GM10248 (cell line): ENCODE measurements around the gene YARS1.
A peak's percentile ranks its signal among the peaks of the same experiment; 100 is the strongest.

Experiments
- CTCF ChIA-PET: fragments of 300-600 bp; sonication (Branson Sonifier 250); formaldehyde crosslinking; extraction: SDS; loops from one replicate; lab custom pipeline; 2021; ENCODE audit warnings: antibody characterized with exemption; lab: Yijun Ruan, JAX
- POLR2A ChIA-PET: fragments of 350-650 bp; sonication (Branson Sonifier 250); formaldehyde crosslinking; extraction: SDS; loops from one replicate; lab custom pipeline; 2020; ENCODE audit warnings: antibody characterized with exemption; lab: Yijun Ruan, JAX
- DNase-seq: peaks from one replicate; pipeline ENCODE4 v3.0.0; 2012; ENCODE audit errors: extremely low spot score
- TF ChIP-seq, protein P1 (sequence below): IDR thresholded peaks from 2 replicates; pipeline ENCODE4 v1.5.1; 2012; ENCODE audit warnings: mild to moderate bottlenecking, low read depth; ENCODE audit errors: extremely low read depth, missing control alignments, control extremely low read depth

The YARS1 gene

DNA sequence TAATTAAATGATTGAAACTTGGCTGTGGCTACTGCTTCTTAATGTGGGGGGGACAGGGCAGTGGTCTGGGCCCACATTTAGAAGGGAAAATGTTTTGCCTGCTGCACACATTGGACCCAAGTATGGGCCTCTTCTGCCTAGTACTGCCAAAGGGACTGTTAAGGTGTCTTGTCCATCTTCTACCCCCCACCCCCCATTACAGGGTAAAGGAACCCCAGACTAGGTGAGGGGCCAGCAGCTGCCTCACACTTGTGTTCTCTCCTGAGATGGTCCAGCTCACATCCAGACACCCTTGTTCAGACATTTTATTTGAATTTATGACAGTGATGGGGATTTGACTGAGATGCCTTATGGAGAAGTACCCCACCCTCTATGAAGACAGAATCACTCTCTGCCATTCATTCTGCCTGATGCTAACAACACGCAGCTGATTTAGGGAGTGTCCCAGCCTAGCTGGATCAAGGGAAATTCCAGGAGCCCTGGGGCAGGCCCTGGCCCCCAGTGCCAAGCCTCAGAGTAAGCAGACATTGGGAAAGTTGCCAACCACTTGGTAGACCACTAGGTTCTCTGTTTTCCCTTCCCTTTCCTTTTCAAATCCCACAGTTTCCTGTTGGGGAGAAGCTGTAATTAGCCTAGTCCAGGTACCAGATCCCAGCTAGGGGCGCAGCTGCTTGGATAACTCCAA lies 42.1 kb downstream of the YARS1 start:
- no peak for DNase-seq
- ChIA-PET CTCF (interaction anchor here (0.7 to 9.6 kb wide), 17 partner anchors 8 to 374 kb away, joined by 3 to 104 read pairs (median 9); no protein-coding TSS in a partner anchor), POLR2A (interaction anchor here (0.7 to 1.0 kb wide), 2 partner anchors 42 to 350 kb away, joined by 3 read pairs; partner anchors contain the start of gene YARS1)
- TF ChIP-seq, protein P1, sequence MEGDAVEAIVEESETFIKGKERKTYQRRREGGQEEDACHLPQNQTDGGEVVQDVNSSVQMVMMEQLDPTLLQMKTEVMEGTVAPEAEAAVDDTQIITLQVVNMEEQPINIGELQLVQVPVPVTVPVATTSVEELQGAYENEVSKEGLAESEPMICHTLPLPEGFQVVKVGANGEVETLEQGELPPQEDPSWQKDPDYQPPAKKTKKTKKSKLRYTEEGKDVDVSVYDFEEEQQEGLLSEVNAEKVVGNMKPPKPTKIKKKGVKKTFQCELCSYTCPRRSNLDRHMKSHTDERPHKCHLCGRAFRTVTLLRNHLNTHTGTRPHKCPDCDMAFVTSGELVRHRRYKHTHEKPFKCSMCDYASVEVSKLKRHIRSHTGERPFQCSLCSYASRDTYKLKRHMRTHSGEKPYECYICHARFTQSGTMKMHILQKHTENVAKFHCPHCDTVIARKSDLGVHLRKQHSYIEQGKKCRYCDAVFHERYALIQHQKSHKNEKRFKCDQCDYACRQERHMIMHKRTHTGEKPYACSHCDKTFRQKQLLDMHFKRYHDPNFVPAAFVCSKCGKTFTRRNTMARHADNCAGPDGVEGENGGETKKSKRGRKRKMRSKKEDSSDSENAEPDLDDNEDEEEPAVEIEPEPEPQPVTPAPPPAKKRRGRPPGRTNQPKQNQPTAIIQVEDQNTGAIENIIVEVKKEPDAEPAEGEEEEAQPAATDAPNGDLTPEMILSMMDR: no peak

DNA sequence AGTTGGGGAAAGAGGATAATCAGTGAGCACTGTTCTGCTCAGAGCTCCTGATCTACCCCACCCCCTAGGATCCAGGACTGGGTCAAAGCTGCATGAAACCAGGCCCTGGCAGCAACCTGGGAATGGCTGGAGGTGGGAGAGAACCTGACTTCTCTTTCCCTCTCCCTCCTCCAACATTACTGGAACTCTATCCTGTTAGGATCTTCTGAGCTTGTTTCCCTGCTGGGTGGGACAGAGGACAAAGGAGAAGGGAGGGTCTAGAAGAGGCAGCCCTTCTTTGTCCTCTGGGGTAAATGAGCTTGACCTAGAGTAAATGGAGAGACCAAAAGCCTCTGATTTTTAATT lies 42.7 kb downstream of the YARS1 start:
- TF ChIP-seq, protein P1: no peak
- ChIA-PET POLR2A (interaction anchor here (0.7 kb wide), 1 partner anchor 350 kb away, joined by 3 read pairs; no protein-coding TSS in a partner anchor), CTCF (interaction anchor here (0.7 to 9.6 kb wide), 20 partner anchors 9 to 373 kb away, joined by 3 to 104 read pairs (median 12); no protein-coding TSS in a partner anchor)
- no peak for DNase-seq

GRCh38 chr1:32773764-32774463 lies 43.2 kb downstream of the YARS1 start:
- ChIA-PET POLR2A (interaction anchor here (0.7 kb wide), 1 partner anchor 349 kb away, joined by 3 read pairs; no protein-coding TSS in a partner anchor), CTCF (interaction anchor here (0.6 to 9.6 kb wide), 33 partner anchors 9 to 380 kb away, joined by 3 to 104 read pairs (median 6); partner anchors contain the start of gene BSDC1)
- TF ChIP-seq, protein P1: no peak
- DNase-seq: no peak

GRCh38 chr1:32773018-32773763 lies 44.0 kb downstream of the YARS1 start:
- DNase-seq: peak; percentile 89
- TF ChIP-seq, protein P1: peak; percentile 95
- POLR2A ChIA-PET: interaction anchor here (0.7 to 1.0 kb wide), 3 partner anchors 11 to 914 kb away, joined by 3 to 6 read pairs (median 4); no protein-coding TSS in a partner anchor
- CTCF ChIA-PET: interaction anchor here (0.6 to 9.6 kb wide), 45 partner anchors 10 to 387 kb away, joined by 3 to 104 read pairs (median 5); partner anchors contain the start of genes BSDC1, S100PBP and YARS1

DNA sequence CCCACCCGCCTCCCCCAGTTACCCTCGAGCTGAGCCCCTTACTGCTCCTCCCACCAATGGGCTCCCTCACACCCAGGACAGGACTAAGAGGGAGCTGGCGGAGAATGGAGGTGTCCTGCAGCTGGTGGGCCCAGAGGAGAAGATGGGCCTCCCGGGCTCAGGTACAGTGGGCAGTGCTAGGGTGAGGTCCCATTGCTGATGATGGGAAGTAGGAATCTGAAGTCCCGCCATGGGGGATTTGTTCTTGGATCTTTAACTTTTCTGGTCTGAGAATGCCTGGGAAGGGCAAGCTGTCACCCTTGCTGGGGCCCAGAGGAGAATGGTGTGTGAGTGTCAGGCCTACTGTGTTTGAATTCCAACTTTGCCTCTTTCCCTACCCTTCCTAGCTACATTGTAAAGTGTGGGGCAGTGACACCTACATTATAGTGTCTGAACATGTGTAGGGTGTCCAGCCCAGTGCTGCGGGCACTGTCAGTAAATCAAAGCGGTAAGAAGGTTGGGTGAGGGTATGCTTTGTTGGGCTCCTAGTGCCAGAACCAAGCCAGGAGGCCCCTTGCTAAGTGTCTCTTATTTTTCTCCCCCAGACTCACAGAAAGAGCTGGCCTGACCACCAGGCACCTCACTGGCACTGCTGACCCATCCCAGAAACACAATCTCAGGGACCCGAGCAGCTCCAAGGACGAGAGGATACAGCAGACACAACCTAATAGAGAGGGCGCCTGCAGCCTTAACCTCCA lies 44.7 kb downstream of the YARS1 start:
- CTCF ChIA-PET: interaction anchor here (0.7 to 9.6 kb wide), 39 partner anchors 8 to 386 kb away, joined by 3 to 104 read pairs (median 5); partner anchors contain the start of genes S100PBP and YARS1
- POLR2A ChIA-PET: interaction anchor here (0.7 to 1.0 kb wide), 3 partner anchors 11 to 913 kb away, joined by 3 to 6 read pairs (median 4); no protein-coding TSS in a partner anchor
- TF ChIP-seq, protein P1: no peak
- DNase-seq: no peak
